Keratinocyte (primary cell): ENCODE measurements around the gene SEMA4D.

Experiments used
- CTCF ChIP-seq, 3 experiments: IDR thresholded peaks in 1 of 3; conservative IDR thresholded peaks in 1 of 3; optimal IDR thresholded peaks in 1 of 3; 2 replicates in 2 of 3; 3 replicates in 1 of 3; pipeline versions ENCODE3 to v1.5.1; 2011; ENCODE audit warnings: low read length in 3 of 3, mild to moderate bottlenecking in 3 of 3, moderate library complexity in 2 of 3, control low read depth in 1 of 3, inconsistent platforms in 1 of 3; ENCODE audit not compliant: insufficient read depth in 2 of 3; ENCODE audit errors: extremely low read depth in 1 of 3
- EZH2 ChIP-seq: IDR thresholded peaks from one replicate; pipeline ENCODE4 v1.6.1; 2012; ENCODE audit warnings: inconsistent platforms, mild to moderate bottlenecking, low read length, moderate library complexity

- TF ChIP-seq EZH2 (no peak), CTCF (optimal IDR thresholded peaks at IDR 0.05 in 1 of 3, IDR thresholded peaks at IDR 0.05 in 1 of 3, conservative IDR thresholded peaks at IDR 0.05 in 1 of 3; ENCODE audit: extremely low read depth in 1 of 3, insufficient read depth in 2 of 3, low read length in 3 of 3) (no peak)
Measured at GRCh38 chr9:89383721-89384300, 114.1 kb downstream of the SEMA4D start.
